Fibroblast of skin of left biceps (primary cell): ENCODE results near the gene SLC35E3.
"Not testable (repeated sequence)": the region's sequence is repeated elsewhere in the genome, so short reads cannot be mapped to it uniquely, and the experiment has no call there.

Experiments used
- DNase-seq, 2 experiments: peaks; one replicate each; pipeline ENCODE4 v3.0.0-alpha.2; 2013; ENCODE audit warnings: low read depth in 2 of 2

The SLC35E3 gene

DNA sequence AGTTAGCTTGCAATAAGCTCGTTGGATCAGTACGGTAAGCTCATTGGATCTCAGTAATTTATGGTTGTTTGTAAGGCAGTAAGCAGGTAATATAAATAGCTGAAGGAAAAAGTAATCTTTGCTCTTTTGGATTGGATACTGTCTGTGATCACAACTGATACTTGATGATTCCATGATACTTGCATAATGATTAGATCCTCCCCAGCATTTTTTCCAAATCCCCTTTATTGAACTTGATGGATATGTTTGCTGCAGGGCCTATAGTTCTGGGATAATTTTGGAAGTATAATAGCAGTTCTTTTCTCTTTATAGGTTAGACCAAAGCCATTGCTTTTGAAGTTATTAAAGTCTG lies 67.2 kb downstream of the SLC35E3 start:
- DNase-seq, result no peak

DNA sequence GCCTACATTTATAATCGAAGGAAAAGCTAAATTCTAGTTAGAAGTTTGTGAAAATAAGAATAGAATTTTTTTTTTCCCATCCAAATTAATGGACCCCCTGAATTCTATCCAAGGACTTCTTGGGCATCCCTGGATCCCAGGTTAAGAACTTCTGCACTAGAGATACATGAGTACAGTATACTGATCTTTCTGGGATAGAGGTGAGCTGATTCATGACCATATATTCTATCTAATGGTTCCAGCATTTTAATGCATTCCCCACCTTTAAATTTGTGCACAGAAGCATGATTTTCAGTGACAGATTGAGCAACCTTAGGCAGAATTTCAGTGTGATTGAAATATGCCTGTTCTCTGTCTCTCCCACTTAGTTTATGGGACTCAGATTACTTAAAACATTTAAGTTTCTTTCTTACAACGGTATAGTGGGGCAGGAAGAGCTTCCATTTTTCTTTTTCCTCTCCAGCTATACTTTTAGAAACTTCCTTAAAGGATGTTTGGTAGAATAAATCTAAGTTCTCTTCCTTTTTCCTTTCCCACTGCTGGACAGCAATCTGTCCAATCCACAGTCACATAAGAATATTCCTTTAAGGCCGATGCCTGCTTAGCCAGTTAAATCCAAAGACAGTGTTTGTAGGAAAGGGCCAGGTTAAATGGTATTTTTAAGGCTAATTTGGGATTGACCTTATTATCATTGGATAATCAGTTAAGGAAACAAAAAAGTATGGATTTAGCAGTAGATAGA lies 68.7 kb downstream of the SLC35E3 start:
- no peak for DNase-seq

DNA sequence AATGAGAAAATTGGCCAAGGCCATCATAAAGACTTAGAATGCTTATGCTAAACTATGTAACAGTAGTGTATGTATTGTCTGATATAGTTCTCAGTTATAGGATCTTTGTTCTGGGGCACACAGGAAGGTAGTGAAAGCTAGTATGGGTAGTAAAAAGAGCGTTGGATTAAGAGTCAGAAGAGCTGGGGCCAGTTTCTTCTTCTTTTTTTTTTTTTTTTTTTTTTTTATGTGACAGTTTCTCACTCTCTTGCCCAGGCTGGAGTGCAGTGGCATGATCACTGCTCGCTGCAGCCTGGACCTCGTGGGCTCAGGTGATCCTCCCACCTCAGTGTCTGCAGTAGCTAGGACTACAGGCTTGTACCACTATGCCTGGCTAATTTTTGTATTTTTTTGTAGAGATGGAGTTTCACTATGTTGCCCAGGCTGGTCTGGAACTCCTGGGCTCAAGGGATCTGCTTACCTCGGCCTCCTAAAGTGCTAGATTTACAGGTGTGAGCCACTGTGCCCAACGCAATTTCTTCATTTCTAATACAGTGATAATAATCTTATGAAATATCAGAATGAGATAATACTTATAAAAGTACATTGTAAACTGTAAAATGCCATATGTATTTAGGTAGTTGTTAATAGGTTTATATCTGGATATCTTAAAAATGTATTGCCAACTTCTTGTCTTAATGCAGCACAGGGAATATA lies 69.4 kb downstream of the SLC35E3 start:
- no peak for DNase-seq

DNA sequence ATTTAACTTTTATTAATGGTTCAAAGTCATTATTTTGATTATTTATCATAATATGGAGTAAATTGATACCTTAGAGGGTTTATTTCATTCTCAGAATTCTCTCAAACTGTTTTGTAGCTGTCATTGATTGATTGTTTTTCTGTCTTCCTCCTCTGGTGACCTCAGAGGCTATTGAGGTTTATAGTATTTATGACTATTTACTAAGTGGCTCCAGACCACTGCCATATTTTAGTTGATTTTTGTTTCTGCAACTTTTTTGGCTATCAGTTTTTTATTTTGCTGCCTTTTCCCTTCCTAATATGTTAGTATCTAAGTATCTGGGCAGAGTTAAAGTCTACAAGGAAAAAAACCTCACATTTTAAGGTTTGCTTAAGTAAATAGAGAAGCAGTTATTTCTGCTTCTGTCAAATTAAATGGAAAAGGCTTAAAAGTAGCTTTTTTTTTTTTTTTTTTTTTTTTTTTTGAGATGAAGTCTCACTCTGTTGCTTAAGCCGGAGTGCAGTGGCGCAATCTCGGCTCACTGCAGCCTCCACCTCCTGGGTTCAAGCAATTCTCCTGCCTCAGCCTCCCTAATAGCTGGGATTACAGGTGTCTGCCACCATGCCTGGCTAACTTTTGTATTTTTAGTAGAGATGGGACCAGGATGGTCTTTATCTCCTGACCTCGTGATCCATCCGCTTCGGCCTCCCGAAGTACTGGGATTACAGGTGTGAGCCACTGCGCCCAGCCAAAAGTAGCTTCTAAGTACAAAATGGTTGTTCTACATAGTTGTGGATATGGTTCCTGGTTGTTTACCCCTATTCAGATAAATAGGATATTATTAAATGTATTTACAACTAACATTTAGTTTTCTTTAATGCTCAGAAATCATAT lies 70.2 kb downstream of the SLC35E3 start:
- no peak for DNase-seq

DNA sequence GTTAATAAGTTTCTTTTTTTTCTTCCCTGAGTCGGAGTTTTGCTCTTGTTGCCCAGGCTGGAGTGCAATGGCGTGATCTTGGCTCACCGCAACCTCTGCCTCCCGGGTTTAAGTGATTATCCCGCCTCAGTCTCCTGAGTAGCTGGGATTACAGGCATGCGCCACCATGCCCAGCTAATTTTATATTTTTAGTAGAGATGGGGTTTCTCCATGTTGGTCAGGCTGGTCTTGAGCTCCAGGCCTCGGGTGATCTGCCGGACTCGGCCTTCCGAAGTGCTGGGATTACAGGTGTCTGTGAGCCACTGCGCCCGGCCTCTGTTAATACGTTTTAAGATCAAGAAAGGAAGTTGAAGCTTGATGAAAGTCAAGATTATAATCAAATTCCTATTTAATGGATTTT lies 73.5 kb downstream of the SLC35E3 start:
- DNase-seq, result not testable (repeated sequence)

DNA sequence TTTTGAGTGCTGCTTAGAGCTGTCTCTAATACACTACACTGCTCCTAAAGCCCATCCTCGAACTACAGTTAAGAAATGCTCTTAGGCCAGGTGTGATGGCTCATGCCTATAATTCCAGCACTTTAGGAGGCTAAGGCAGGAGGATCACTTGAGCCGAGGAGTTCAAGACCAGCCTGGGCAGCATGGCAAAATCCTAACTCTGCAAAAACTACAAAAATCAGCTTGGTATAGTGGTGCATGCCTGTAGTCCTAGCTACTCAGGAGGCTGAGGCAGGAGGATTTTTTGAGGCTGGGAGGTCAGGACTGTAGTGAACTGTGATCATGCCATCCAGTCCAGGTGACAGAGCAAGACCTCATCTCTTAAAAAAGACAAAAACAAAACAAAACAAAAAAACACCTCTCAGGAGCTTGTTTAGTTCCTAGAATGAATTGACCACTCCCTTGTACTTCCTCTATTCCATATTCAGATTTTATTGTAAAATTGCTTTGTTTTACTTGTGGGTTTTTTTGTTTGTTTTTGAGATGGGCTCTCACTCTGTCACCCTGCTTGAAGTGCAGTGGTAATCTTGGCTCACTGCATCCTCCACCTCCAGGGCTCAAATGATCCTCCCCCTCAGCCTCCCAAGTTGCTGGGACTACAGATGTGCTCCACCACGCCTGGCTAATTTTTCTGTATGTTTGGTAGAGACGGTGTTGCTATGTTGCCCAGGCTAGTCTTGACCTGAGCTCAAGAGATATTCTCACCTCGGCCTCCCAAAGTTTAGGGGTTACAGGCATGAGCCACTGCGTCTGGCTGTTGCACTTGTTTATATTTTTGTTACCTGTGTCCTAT lies 75.6 kb downstream of the SLC35E3 start:
- no peak for DNase-seq

DNA sequence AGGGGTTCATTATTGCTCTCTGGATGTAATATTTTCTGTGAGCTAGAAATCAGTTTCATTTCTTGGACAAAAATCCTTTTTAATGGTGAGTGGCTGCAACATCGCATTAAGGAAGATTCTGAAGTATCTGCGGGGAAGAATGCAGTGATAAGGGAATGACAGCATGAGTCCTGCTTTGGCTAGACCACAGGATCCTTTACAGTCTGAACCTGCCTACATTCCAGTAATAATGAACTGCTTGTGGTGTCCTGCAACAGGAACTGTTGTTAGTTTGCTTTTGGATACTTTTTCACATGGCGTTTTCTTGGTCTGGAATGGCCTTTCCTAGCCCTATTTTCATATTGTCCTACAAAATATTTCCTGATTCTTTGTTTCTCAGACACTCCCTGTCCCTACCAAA lies 77.7 kb downstream of the SLC35E3 start:
- no peak for DNase-seq

DNA sequence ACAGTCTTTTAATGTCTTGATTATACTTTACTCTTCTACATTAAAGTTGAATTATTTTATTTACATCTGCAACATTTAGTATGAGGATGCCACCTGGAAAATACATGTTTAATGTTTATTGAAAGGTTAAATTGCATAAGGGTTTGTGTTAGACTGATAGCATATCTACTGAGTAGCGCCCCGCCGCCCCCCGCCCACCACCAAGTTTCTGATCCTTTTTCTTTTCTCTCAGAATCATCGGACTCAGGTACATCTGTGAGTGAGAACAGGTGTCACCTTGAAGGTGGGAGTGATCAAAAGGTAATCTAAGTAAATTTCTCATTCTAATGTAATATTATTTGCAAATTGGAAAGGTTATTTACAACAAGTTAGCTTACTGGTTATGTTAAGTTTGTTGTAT lies 78.2 kb downstream of the SLC35E3 start:
- no peak for DNase-seq

DNA sequence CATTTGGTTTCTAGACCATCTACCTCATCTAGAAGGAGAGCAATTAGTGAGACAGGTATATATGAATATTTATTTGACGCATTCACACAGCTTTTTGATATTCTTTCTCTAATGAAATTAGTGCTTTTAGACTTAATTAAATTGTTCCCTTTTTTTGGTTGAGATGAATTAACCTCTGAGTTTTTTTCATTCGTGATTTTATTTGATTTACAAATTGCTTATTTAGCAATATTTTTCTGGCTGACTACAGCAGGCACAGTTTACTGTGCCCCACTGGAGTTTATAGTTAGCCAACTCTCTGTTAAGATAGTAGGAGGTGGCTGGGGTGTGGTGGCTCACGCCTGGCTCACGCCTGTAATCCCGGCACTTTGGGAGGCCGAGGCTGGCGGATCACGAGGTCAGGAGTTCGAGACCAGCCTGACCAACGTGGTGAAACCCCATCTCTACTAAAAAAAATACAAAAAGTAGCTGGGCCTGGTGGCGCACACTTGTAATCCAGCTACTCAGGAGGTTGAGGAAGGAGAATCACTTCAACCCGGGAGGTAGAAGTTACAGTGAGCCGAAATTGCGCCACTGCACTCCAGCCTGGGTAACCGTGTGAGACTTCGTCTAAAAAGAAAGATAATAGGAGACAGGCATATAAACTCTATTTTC lies 78.7 kb downstream of the SLC35E3 start:
- no peak for DNase-seq

DNA sequence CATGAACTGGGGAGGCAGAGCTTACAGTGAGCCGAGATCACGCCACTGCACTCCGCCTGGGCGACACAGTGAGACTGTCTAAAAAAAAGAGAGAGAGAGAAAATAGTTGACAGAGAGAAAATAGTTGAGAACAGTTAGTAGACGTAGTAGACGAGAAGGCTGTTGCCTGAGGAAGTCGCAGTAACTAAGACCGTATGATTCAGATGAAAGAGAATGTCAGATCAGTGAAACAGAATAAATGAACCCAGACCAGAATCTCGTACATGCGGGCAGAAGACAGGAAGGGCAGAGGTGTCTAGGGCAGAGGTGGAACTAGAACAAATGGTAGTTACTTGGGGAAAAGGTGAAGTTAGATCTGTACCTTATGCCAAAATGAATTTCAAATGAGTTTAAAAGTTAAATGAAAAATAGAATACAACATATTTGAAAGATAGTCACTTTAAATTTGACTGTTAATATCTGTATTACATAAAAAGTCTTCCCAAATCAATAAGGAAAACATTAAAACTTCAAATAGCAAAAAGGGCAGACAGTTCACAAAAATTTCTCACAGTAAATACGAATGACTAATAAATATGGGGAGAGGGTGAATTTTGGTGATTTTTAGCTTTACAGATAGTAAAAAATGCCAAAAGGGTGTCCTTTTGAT lies 79.7 kb downstream of the SLC35E3 start:
- no peak for DNase-seq

DNA sequence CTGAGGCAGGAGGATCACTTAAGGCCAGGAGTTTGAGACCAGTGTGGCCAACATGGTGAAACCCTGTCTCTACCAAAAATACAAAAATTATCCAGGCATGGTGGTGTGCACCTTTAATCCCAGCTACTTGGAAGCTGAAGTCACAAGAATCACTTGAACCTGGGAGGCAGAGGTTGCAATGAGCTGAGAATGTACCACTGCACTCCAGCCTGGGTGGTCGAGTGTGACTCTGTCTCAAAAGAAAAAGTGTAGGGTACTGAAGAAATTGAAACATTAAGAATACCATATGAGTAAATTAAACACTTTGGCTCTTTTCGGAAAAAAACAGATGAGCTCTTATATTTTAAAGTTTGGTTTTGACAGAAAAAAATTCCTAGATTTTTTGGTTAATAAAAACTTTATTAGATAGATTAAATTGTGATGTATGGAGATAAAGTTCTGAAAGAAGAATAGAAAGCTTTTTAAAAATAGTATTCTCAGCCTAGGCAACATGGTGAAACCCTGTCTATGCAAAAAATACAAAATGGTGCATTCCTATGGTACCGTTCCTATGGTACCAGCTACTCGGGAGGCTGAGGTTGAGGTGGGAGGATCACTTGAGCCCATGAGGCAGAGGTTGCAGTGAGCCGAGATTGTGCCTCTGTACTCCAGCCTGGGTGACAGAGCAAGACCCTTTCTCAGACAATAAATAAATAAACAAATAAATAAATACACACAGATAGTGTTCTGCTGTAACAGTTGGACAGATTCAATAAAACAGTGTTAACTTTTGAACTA lies 82.1 kb downstream of the SLC35E3 start:
- DNase-seq, result no peak

DNA sequence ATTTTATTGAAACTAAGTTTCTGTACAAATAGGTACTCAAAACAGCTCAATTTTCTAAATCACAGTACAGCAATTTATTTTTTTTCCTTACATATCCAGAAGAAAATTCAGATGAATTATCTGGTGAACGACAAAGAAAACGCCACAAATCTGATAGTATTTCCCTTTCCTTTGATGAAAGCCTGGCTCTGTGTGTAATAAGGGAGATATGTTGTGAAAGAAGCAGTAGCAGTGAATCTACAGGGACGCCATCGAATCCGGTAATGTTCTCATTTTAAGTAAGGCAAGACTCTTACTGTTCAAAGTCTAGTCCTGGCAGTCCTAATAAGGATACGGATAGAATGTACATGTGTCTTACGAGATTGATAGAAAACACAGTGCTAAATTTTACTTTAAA lies 82.7 kb downstream of the SLC35E3 start:
- no peak for DNase-seq
